Sigmoid colon (tissue), 4 donors: ENCODE results near the gene OR11A1.

Experiments used
- CTCF ChIP-seq, 4 experiments: fragments of 450-650 bp in 3 of 4; fragments of 200-600 bp in 1 of 4; IDR thresholded peaks; one replicate each; pipeline ENCODE4 v1.5.1; 2016 to 2019; ENCODE audit warnings: antibody characterized with exemption in 4 of 4, mild to moderate bottlenecking in 3 of 4, moderate library complexity in 2 of 4
- EP300 ChIP-seq, 4 donors: sonication (generic); formaldehyde crosslinking; IDR thresholded peaks; one replicate each; pipeline ENCODE4 v1.6.1; 2017; ENCODE audit warnings: antibody characterized with exemption in 4 of 4
- POLR2A ChIP-seq, 2 donors: fragments of 450-650 bp; IDR thresholded peaks; one replicate each; pipeline ENCODE4 v1.6.1; 2016; ENCODE audit warnings: antibody characterized with exemption in 2 of 2, mild to moderate bottlenecking in 2 of 2, moderate library complexity in 2 of 2
- POLR2AphosphoS5 ChIP-seq, 4 donors: sonication (generic); formaldehyde crosslinking; IDR thresholded peaks; one replicate each; pipeline ENCODE4 v1.6.1; 2017; ENCODE audit warnings: antibody characterized with exemption in 4 of 4

GRCh38 chr6:29425075-29425474, 31.8 kb downstream of the OR11A1 start:
- TF ChIP-seq CTCF (IDR thresholded peaks at IDR 0.05) (no peak), POLR2AphosphoS5 (IDR thresholded peaks at IDR 0.05) (no peak), EP300 (IDR thresholded peaks at IDR 0.05) (no peak), POLR2A (IDR thresholded peaks at IDR 0.05) (no peak)
